GM19468 (cell line): ENCODE measurements around the gene NOL9.

ENCODE experiments used
- ATAC-seq: cut with Tn5 transposase; IDR thresholded peaks from one replicate; pipeline ENCODE4 v1.9.1; 2021; ENCODE audit warnings: mild to moderate bottlenecking, moderate library complexity, moderate number of reproducible peaks; ENCODE audit not compliant: unreplicated experiment; ENCODE audit errors: extremely low read depth

NOL9 gene

DNA sequence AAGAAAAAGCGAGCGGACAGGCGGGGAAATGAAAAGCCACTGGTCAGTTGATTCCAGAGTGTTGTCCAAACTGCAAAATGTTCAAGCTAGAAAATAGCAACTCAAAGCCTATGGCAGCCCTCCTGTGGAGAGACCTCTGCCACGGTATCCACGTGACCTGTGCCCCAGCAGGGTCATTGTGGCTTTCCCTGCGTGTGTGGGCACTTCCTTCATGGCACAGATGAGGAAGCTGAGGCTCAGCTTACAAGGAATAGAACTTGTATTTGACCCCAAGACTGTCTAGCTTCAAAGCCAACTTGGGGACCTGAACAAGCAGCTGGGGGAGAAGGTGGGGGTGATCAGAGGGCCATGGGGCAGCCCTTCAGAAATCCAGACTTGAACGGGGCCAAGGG lies 47.3 kb downstream of the NOL9 start:
- no peak for ATAC-seq

DNA sequence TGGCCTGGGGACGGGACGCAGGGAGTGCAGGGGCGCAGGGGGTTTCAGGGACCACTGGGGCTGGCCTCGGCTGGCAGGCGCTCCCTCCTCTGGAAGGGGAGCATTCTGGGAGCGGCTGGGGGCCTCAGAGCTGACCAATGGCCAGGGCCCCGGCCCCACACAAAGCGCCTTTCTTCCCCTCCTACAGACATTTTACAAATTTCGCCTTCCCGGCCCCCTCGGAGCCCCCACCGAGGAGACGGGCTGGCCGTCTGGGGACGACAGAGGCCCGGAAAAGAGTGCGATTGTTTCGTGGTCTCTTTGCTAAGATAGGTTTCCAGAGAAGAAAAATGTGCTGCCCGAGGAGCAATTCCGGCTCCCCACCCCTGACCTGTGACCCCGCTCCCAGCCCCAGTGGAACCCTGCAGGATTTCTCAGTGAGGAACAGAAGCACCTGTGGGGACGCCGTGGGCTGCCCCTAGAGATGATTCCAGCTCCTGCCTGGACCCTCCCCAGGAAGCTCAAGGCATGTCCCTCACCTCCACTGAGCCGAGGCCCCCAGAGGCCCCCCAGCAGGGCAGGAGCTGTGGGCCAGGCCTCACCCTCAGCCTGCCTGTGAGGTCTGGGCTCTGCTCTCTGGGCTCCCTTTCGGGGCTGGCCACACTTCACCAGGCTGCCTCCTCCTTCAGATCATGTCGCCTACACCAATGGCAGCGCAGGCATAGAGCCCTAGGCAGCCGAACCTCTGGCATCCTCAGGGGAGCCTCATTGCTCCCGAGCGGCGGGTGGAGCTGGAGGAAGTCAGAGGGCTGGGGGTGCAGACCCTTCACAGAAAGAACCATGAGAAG lies 47.9 kb downstream of the NOL9 start:
- no peak for ATAC-seq

- no peak for ATAC-seq
These were observed 48.7 kb downstream of the NOL9 start for GRCh38 chr1:6505367-6506209.

GRCh38 chr1:6504887-6505286 lies 49.4 kb downstream of the NOL9 start:
- no peak for ATAC-seq

GRCh38 chr1:6503884-6504602 lies 50.3 kb downstream of the NOL9 start:
- ATAC-seq = no peak

- no peak for ATAC-seq
These were observed 52.1 kb downstream of the NOL9 start for GRCh38 chr1:6502000-6502891.

GRCh38 chr1:6501279-6501813 lies 53.0 kb downstream of the NOL9 start:
- no peak for ATAC-seq

- ATAC-seq = no peak
These were observed 53.6 kb downstream of the NOL9 start for GRCh38 chr1:6500544-6501278.

DNA sequence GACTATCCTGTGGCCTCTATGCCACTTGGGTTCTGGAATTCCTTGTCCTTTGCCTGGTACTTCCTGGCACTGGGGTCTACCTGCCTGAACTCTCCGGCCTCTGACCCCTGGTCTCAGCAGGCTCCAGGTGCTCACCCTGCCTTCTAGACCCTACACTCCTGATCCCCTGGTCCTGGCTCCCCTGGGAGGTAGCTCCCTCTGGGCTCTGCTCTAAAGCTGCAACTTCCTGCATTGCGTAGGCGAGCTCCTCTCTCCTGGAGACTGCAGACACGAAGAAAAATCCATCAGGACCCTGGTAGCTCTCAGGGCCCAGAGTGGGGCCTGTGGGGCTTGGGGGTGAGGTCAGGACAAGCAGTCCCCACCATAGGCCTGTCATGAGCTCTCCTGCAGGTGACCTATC lies 55.0 kb downstream of the NOL9 start:
- ATAC-seq = no peak

- no peak for ATAC-seq
These were observed 55.7 kb downstream of the NOL9 start for GRCh38 chr1:6498576-6499111.

GRCh38 chr1:6497867-6498575 lies 56.3 kb downstream of the NOL9 start:
- ATAC-seq = no peak

DNA sequence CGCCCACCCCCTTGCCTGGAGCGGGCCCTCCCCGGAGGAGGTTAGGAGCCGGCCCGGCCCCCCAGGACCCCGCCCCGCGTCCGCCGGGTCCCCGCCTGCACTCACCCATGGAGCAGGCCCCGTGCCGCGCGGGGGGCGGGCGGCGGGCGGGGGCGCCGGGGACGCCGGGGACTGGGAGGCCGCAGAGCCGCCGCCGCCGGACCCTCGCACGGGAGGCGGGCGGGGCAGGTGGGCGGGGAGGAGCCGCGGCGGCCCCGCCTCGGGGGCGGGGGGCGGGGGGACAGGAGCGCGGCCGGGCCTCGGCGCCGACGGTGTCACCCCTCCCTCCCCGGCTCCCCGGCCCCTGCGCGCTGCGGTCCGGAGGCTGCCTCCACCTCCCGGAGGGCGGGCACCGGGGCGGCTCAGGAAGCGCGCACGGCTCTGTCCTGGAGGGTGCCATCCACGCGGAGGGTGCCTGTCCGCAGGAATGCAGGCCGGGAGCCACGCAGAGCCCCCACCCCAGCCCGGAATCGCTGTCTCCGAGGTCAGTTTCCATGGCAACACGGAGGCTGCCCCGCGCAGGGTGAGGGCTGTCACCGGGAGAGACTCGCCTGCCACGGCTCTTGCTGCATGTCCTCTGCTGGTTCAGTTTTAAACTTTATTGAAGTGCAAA lies 57.0 kb downstream of the NOL9 start:
- ATAC-seq = no peak

- ATAC-seq = no peak
These were observed 57.5 kb downstream of the NOL9 start for GRCh38 chr1:6496890-6497214.

DNA sequence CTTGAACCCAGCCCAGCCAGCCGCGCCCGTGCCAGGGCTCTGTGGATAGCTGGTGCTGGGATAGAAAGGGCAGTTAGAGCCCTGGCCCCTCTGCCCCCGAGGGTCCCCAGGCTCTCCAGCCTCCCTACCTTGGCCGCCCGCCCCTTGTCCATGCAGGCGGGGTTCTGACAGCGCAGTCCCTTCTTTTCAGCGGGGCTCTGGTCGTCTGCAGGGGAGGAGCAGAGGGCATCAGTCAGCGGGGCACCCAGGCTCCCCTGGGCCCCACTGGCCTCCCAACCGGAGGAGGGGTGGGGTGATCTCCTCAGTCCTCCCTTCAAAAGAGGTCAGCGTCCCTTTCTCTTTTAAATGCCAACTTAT lies 58.0 kb downstream of the NOL9 start:
- no peak for ATAC-seq

DNA sequence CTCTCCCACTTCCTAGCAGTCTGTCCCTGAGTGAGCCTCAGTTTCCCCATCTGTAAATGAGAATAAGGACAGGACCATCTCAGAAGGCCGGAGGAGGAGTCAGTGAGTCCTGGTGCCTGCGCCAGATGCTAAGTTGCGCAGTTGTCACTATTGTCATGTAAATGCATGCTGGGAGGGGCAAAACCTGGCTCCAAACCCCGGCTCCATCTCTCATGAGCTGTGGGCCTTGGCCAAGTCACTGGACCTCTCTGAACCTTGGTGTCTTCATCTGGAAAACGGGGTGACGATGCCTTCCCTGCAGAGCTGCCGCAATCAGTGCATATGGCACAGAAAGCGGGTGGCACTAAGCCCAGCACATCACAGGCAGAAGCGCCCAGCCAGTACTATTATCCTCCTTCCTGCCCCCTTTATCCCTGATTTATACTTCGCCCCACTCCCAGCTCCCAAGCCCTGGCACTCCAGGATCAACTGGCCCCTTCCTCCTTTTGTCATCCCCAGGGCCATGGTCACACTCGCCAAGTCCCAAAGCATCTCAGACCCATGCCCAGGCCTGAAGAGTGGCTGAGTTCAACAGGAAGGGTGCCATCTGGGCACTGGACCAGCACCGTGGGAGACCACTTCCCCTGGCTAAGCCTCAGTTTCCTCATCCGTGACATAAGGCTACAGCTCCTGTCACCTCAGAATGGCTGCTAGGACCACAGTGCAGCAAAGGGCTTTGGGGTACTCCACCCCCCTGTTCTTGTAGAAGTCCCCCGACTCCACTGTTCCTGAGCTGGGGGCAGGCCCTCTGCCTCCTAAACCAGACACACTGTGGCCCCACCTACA lies 58.6 kb downstream of the NOL9 start:
- no peak for ATAC-seq

DNA sequence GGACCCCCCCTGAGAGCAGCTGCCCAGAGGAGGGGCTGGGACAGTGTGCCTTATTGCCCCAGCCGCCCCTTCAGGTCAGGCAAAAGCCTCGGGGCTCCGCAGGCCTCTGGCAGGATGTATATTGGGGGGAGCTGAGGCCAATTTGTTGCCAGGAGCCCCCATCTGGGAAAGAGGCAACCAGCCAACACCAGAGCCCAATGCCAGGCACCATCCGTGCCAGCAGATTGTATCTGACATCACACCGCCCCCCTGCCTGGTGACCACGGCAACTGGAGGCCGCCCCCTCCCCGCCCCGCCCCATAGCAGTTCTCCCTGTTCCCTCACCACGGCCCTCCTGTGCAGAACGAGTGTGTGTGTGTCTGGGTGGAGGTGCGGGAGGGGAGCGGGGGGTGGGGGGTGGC lies 59.3 kb downstream of the NOL9 start:
- ATAC-seq = no peak

DNA sequence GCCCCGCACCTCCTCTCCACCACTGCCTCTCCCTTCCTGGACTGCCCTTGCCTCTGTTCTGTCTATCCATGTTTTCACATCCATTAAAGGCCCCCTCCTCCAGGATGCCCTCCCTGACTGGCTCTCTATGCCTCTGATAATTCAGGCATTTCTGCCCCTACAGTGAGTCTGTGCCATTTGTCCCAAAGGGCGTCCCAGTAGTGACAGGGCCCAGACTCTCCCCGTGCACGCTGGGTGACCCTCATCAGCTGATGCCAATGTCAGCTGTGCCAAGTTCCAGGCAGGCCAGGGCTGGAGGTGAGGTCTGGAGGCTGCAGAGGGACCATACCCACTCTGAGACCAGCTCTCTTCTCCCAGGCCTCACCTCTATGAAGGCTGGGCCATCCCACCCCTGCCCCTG lies 59.7 kb downstream of the NOL9 start:
- no peak for ATAC-seq
